GM23248 (cell line): ENCODE data around the gene ANTXRL.

ENCODE experiments used
- EZH2 ChIP-seq: fragments of 200-600 bp; sonication (generic); IDR thresholded peaks from 2 replicates; pipeline ENCODE4 v1.6.1; 2018; ENCODE audit warnings: antibody characterized with exemption, mild to moderate bottlenecking; ENCODE audit not compliant: insufficient read depth, poor library complexity, severe bottlenecking
- EZH2phosphoT487 ChIP-seq: fragments of 200-600 bp; sonication (generic); IDR thresholded peaks from 2 replicates; pipeline ENCODE4 v1.6.1; 2018; ENCODE audit warnings: antibody characterized with exemption, moderate library complexity, mild to moderate bottlenecking, low read depth; ENCODE audit not compliant: insufficient read depth

GRCh38 chr10:46308113-46308415 lies 21.3 kb downstream of the ANTXRL start:
- TF ChIP-seq EZH2phosphoT487 (no peak), EZH2 (no peak)
